Astrocyte (in vitro differentiated cells and primary cell): Measurements from ENCODE around the gene CADM1.

Experiments
- CTCF ChIP-seq: IDR thresholded peaks from 2 replicates; pipeline ENCODE4 v1.5.1; 2011; ENCODE audit warnings: low read depth, mild to moderate bottlenecking, inconsistent platforms, low read length, moderate library complexity; ENCODE audit not compliant: insufficient read depth
- EZH2 ChIP-seq: IDR thresholded peaks from 2 replicates; pipeline ENCODE4 v1.6.1; 2012; ENCODE audit warnings: mild to moderate bottlenecking, low read length, inconsistent platforms; ENCODE audit not compliant: insufficient read depth

GRCh38 chr11:115128226-115128625 is 376.0 kb downstream of the CADM1 start:
- TF ChIP-seq CTCF (no peak), EZH2 (no peak)
